IMR-90 (cell line): ENCODE measurements around the gene NCOA7.

ENCODE experiments used
- BHLHE40 ChIP-seq: fragments of 150-350 bp; IDR thresholded peaks from 2 replicates; pipeline ENCODE4 v1.6.1; 2016; ENCODE audit warnings: mild to moderate bottlenecking, low read depth, low read length
- CEBPB ChIP-seq: IDR thresholded peaks from 2 replicates; pipeline ENCODE4 v1.6.1; 2012; ENCODE audit warnings: low read depth, low read length, improper control_type of control experiment
- CHD1 ChIP-seq: IDR thresholded peaks from 2 replicates; pipeline ENCODE4 v1.6.1; 2012; ENCODE audit warnings: low read depth, low read length, improper control_type of control experiment
- MAFK ChIP-seq: IDR thresholded peaks from 2 replicates; pipeline ENCODE4 v1.6.1; 2012; ENCODE audit warnings: low read depth, low read length, improper control_type of control experiment
- MXI1 ChIP-seq: IDR thresholded peaks from 2 replicates; pipeline ENCODE4 v1.6.1; 2012; ENCODE audit warnings: low read depth, mild to moderate bottlenecking, low read length, moderate library complexity, borderline replicate concordance
- POLR2A ChIP-seq: IDR thresholded peaks from 2 replicates; pipeline ENCODE4 v1.6.1; 2012; ENCODE audit warnings: mild to moderate bottlenecking, low read depth, low read length
- RAD21 ChIP-seq: IDR thresholded peaks from 2 replicates; pipeline ENCODE4 v1.6.1; 2012; ENCODE audit warnings: low read length, improper control_type of control experiment
- RCOR1 ChIP-seq: IDR thresholded peaks from 2 replicates; pipeline ENCODE4 v1.6.1; 2012; ENCODE audit warnings: mild to moderate bottlenecking, low read length, improper control_type of control experiment; ENCODE audit not compliant: insufficient replicate concordance
- RFX5 ChIP-seq: IDR thresholded peaks from 2 replicates; pipeline ENCODE4 v1.8.0; 2012; ENCODE audit warnings: low read depth, mild to moderate bottlenecking, low read length, moderate library complexity
- SMC3 ChIP-seq: fragments of 150-350 bp; IDR thresholded peaks from 2 replicates; pipeline ENCODE4 v1.6.1; 2016; ENCODE audit warnings: low read depth, mild to moderate bottlenecking, antibody characterized with exemption, low read length, moderate library complexity
- TF ChIP-seq, protein P1 (sequence below): conservative IDR thresholded peaks from 2 replicates; pipeline ENCODE4 v1.5.1; 2012; ENCODE audit warnings: mild to moderate bottlenecking, low read depth, low read length, improper control_type of control experiment
- TF ChIP-seq, protein P2 (sequence below): fragments of 150-350 bp; IDR thresholded peaks from 2 replicates; pipeline ENCODE4 v1.6.1; 2017; ENCODE audit warnings: mild to moderate bottlenecking, antibody characterized with exemption, low read length, low read depth

DNA sequence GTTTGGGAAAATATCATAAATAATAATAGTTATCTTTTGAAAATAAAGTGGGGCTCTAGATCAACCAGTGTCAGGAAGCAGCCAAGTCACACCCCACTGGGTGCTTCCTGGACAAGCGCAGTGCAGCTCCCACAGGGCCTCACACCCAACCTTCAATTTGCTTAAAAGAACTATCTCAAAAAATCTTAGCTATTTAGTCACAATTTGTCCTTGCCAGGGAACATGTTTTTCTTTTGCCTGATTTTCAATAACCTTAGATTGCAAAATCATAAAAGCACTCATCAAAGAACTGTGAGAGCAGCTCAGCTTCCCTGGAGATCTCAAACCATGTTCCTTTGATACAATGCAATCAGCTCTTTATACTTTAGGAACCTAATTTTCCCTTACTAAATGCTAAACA, 1.6 kb upstream of the NCOA7 start:
- TF ChIP-seq BHLHE40, result no peak
- no peak for TF ChIP-seq POLR2A
- TF ChIP-seq, protein P1, sequence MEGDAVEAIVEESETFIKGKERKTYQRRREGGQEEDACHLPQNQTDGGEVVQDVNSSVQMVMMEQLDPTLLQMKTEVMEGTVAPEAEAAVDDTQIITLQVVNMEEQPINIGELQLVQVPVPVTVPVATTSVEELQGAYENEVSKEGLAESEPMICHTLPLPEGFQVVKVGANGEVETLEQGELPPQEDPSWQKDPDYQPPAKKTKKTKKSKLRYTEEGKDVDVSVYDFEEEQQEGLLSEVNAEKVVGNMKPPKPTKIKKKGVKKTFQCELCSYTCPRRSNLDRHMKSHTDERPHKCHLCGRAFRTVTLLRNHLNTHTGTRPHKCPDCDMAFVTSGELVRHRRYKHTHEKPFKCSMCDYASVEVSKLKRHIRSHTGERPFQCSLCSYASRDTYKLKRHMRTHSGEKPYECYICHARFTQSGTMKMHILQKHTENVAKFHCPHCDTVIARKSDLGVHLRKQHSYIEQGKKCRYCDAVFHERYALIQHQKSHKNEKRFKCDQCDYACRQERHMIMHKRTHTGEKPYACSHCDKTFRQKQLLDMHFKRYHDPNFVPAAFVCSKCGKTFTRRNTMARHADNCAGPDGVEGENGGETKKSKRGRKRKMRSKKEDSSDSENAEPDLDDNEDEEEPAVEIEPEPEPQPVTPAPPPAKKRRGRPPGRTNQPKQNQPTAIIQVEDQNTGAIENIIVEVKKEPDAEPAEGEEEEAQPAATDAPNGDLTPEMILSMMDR, result no peak
- TF ChIP-seq, protein P2, sequence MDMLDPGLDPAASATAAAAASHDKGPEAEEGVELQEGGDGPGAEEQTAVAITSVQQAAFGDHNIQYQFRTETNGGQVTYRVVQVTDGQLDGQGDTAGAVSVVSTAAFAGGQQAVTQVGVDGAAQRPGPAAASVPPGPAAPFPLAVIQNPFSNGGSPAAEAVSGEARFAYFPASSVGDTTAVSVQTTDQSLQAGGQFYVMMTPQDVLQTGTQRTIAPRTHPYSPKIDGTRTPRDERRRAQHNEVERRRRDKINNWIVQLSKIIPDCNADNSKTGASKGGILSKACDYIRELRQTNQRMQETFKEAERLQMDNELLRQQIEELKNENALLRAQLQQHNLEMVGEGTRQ, result no peak
- no peak for TF ChIP-seq MXI1
- no peak for TF ChIP-seq CEBPB
- TF ChIP-seq RCOR1, result no peak
- no peak for TF ChIP-seq RFX5
- no peak for TF ChIP-seq RAD21
- no peak for TF ChIP-seq CHD1
- no peak for TF ChIP-seq SMC3
- no peak for TF ChIP-seq MAFK
